Adipose tissue (tissue), 3 donors: ENCODE results near the gene RGS10. TPM values are rescaled to one million over a fixed set of nuclear protein-coding genes. Genes with fewer than 3 reads are reported as not detected.
"Not testable (repeated sequence)": the region's sequence is repeated elsewhere in the genome, so short reads cannot be mapped to it uniquely, and the experiment has no call there.

Experiments used
- H3K27ac ChIP-seq: one replicate; pipeline ENCODE4 v1.5.1; 2013; ENCODE audit warnings: low read depth, low read length
- WGBS, 3 donors: extraction: QIAGEN DNeasy Blood & Tissue Kit; methylation state at CpG; one replicate each; pipeline ENCODE4 v1.1.7; 2013; 5-methylcytosine and 5-hydroxymethylcytosine counted together
- polyA plus RNA-seq, 3 donors: library from polyadenylated mRNA; stranded (reverse); fragments of 200-250 nt; gene quantifications; one replicate each; pipeline ENCODE4 v1.2.3, GENCODE V29; 2013
- donor health status: healthy with polysubstance abuse.
- donor health status: Bipolar disorder and iron deficiency.
- donor health status: healthy.

Gene RGS10
- polyA plus RNA-seq, 3 donors = 3.7 to 34.5 (median 11.7) TPM

DNA sequence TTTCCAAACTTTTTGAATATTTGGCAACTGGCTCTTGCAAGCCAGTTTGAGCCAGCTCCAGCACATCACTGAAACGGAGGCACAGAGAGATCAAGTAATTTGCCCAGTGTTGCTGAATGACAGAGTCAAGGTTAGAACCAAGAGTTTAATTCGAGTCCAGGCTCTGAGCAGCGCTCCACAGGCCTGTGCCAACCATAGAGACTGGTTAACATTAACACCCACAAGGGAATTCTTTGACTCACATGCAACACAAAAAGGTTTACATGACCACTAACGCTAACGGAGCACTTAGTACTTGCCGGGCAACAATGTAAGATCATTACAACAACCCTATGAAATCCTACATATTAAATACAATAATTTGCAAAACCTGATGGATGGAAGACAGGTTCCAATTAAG is 1.5 kb downstream of the RGS10 start:
- WGBS, 3 donors = 61 to 67% (median 61%) methylated on average over 6 of the region's 6 CpGs
- H3K27ac ChIP-seq = no peak overlapping the region

DNA sequence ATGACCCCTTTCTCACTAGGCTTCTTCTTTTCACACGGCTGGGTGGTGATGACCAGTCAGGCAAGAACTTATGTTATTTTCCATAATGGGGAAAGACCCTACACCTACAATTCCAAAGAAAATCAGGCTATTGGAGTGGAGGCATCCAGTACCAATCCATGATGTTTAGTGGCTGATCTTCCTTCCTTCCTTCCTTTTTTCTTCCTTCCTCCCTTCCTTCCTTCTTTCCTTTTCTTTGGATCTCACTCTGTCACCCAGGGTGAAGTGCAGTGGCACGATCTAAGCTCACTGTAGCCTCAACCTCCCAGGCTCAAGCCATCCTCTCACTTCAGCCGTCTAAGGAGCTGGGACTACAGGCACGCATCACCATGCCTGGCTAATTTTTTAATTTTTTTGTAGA is 2.5 kb downstream of the RGS10 start:
- no peak overlapping the region for H3K27ac ChIP-seq
- WGBS, 3 donors = 88 to 95% (median 94%) methylated on average over 4 of the region's 4 CpGs

DNA sequence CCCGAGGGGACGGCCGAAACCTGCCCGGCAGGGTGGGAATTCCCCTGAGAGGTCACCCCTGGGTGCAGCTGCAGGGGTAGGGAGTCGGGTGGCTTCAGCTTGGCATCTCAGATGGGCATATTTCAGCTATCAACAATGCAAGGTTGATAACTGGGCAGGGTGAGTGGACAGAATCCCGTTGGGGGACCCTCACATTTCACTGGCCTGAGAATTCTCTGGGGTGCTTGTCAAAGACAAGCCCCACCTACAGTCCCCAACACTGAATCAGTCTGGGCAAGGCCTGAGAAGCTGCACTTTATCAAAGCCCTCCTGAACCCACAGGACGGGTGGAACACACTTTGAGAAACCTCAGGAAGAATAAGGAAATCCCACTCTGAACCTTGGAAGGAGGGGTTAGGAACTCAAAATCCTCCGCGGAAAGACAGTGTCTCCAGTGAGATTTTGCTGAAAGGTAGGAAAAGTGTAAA is 3.1 kb downstream of the RGS10 start:
- 73 to 85% (median 81%) methylated on average over 9 of the region's 9 CpGs for WGBS, 3 donors
- H3K27ac ChIP-seq = no peak overlapping the region

DNA sequence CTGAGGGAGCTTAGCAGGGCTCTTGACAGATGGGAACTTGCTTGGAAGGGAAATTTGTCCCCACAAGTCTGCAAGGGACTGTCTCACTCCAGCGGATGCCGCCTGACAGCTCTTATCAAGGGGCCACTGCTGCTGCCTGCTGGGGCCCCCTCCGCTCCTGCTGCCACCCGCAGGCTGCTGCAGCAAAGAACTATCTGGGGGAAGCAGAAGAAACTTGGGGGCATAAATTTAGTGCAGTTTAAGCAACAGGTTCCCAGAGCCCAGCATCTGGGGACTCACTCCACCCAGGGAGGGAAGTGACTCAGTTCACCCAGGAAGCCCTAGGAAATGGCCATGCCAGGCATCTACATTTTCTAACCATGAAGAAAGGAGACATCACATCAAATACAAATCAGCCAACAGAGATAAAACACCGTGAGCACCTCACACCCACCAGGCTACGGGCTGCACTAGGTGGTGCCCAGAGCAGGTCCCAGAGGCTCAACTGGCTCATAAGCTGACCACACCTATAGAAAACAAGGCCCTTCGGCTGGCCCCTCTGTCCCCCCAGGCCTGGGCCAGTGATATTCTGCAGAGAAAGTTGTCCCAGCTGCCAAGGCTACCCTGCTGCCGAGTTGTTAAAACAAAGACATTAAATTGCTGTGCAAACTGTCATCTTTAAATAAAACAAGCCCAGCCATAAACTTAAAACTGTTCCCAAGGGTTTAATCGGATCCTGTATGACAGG is 3.7 kb downstream of the RGS10 start:
- 64 to 69% (median 65%) methylated on average over 9 of the region's 9 CpGs for WGBS, 3 donors
- no peak overlapping the region for H3K27ac ChIP-seq

DNA sequence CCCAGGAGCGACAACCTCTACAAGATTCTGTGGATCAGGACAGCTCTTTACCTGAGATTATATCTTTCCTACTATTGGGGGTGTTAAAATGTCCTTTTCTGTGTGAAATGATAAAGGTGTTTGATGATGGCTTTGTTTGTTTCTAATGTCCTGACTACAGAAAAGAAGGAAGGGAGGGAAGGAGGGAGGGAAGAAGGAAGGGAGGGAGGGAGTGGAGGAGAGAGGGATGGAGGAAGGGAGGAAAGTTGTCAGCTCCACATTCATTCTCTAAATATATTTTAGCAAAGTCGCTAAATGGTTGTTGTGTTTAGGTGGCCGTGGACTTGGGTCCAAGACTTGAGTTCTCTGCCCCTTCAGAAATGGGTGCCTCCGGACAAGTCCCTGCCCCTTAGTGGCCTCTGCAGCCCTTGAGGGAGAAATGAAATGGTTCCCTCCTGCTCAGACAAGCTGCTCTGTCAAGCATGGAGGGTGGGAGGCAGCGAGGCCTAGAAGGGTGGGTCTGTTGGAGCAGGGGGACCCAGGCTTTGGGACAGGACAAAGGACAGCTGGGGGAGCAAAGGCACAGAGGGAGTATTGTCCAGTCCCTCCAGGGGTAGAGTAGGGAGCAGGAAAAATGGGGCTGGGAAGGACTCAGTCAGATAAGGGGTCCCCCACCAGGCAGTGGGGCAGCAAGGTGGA is 4.4 kb downstream of the RGS10 start:
- 76 to 86% (median 81%) methylated on average over 5 of the region's 5 CpGs for WGBS, 3 donors
- no peak overlapping the region for H3K27ac ChIP-seq

DNA sequence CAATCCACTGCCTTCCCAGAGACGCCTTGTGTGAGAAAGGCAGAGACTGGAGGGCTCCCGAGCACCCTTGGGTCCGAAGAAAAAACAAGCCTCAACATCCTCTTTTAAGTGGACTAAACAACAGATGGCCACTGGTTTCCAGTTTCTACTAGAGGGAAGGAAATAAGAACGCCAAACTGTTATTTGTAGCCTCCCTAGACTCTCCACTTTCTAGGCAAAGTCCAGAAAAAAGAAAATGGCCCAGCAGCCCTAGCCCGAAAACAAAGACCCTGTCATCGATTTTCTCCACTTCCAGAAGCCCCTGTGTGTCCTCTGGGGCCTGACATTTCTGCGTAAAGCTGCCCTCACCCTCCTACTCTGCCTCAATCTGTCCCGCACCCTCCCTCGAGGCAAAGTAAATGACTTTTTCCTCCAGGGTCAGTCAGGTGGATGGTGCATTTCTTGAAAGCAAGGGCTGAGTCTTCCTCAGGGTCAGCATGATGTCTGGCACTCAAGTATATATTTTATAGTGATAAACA is 6.0 kb downstream of the RGS10 start:
- 72% methylated on average over 9 of the region's 9 CpGs for WGBS, 3 donors
- H3K27ac ChIP-seq = no peak overlapping the region

DNA sequence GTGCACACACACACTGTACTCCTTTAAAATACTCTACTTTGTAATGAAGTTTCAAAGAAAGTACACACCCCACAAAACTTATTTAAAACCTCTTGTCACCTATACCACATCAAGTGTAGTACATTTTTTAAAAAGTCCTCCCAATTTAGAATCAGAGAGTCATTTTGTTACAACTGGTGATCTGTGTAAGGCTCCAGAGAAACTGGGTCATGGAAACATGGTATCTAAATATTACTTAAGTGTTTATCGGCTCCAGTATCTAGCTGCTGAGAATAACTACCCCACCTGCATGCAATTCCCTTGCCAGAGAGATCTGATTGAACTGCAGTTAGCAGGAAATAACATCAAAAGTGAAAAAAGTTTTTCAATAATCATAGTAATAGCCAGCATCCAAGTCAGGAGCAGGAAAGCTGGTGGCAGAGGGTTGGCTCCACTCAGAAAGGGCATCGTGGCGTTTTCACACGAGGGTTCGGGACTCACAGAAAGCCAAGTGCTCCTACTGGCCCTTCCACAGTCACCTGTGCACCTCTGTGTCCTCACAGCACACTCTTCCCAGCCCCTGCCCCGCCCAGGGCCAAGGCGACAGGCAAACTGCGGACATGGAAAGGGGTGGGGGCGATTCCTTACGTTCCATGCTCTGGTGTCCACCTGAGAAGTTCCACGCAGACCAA is 6.5 kb downstream of the RGS10 start:
- WGBS, 3 donors = 67 to 92% (median 83%) methylated on average over 11 of the region's 11 CpGs
- H3K27ac ChIP-seq = no peak overlapping the region

DNA sequence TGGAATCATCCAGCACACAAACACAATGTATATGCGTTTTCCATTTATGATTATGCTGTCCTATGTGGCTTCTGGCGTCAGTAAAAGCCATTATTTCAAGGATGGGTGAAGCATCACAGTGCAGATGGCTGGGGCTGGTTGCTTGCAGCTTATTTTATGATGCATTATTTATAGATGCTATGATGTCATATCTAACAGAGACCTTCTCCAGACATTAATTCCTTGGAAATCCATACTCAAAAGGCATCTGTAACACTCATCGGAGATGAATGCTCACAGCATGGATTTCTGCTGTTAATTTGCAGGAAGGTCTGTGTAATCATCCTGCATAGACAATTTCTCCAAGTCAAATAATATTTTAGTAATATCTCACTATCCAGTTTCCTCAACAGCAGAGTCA is 7.2 kb downstream of the RGS10 start:
- no peak overlapping the region for H3K27ac ChIP-seq
- WGBS, 3 donors = 76 to 81% (median 76%) methylated on average over 3 of the region's 3 CpGs

DNA sequence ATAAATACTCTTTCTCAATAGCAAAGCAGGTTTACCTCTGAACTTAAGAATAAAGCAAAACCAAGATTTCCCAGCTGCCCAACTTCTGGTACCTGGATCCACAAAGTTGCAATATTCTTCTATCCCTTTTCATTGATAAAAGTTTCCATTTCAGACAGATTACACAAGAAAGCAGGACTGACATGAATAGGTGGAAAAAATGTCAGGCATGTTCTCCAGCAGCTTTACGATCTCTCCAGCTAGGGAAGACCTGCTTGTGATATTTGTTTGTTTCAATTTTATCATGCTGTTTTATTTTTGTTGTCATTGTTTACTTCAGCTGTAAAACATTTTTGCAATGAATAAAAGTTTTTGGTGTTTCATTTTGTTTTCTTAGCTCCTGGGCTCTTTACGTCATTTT is 9.0 kb downstream of the RGS10 start:
- WGBS, 3 donors = 94 to 95% (median 95%) methylated on average over 2 of the region's 2 CpGs

DNA sequence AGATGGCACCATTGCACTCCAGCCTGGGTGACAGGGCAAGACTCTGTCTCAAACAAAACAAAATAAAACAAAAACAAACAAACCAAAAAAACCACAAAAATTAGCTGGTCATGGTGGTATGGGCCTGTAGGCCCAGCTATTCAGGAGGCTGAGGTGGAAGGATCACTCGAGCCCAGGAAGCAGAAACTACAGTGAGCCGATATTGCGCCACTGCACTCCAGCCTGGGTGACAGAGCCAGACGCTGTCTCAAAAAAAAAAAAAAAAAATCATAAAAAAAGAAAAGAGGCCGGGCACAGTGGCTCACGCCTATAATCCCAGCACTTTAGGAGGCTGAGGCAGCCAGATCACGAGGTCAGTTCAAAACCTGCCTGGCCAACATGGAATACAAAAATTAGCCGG is 9.7 kb downstream of the RGS10 start:
- not testable (repeated sequence) for H3K27ac ChIP-seq
- WGBS, 3 donors = 81 to 94% (median 81%) methylated on average over 8 of the region's 8 CpGs

More for the DNA sequence above, 9.0 kb downstream of the RGS10 start:
- H3K27ac ChIP-seq = no peak overlapping the region

DNA sequence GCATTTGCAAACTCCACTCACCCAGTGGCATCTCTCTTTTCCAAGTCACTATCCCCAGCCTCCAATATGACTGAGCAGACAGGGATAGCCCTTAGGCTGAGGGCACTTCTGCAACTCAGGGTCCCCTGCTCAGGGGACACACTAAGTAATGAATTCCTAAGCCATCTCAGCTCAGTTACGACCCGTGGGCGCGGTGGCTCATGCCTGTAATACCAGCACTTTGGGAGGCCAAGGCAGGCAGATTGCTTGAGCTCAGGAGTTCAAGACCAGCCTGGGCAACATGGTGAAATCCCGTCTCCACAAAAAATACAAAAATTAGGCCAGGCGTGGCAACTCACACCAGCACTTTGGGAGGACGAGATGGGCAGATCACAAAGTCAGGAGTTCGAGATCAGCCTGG is 10.3 kb downstream of the RGS10 start:
- H3K27ac ChIP-seq = not testable (repeated sequence)
- 86 to 97% (median 90%) methylated on average over 8 of the region's 8 CpGs for WGBS, 3 donors

DNA sequence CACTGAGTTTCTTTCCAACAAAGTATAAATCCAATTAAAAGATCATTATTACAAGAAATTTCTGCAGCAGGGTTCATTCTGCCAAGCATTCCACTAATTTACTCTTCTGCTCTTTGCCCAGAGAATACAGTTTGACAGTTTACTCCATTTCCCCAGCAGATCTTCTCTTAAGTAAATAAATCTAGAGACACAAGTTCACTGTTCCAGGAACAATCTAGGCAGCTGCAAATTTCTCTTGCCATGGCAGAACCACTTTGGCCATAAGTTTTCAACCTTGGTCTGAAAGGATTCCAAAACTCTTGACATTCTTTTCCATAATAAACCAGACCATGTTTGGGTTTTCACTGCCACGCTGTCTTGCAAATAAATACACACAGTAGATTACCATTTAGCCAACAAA is 11.5 kb downstream of the RGS10 start:
- no peak overlapping the region for H3K27ac ChIP-seq
- 29 to 82% (median 75%) methylated on average over 1 of the region's 1 CpG for WGBS, 3 donors

DNA sequence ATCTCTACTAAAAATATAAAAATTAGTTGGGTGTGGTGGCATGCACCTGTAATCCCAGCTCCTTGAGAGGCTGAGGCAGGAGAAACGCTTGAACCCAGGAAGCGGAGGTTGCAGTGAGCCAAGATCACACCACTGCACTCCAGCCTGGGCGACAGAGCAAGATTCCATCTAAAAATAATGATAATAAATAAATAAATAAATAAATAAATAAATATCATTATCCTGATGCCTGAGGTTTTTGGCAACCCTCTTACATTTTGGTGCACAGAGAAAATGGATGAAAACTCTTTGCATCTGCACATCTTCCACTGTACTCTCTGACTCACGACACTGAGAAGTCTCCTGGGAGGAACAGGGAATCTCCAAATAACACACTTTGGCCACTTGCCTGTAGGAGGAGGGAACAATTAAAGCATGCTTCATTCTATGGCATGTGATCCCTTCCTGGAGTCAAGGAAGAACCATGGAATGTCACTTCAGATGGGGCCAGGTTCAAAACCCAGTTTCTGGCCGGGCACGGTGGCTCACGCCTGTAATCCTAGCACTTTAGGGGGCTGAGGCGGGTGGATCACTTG is 13.8 kb downstream of the RGS10 start:
- H3K27ac ChIP-seq = not testable (repeated sequence)
- WGBS, 3 donors = 60 to 73% (median 65%) methylated on average over 8 of the region's 8 CpGs

DNA sequence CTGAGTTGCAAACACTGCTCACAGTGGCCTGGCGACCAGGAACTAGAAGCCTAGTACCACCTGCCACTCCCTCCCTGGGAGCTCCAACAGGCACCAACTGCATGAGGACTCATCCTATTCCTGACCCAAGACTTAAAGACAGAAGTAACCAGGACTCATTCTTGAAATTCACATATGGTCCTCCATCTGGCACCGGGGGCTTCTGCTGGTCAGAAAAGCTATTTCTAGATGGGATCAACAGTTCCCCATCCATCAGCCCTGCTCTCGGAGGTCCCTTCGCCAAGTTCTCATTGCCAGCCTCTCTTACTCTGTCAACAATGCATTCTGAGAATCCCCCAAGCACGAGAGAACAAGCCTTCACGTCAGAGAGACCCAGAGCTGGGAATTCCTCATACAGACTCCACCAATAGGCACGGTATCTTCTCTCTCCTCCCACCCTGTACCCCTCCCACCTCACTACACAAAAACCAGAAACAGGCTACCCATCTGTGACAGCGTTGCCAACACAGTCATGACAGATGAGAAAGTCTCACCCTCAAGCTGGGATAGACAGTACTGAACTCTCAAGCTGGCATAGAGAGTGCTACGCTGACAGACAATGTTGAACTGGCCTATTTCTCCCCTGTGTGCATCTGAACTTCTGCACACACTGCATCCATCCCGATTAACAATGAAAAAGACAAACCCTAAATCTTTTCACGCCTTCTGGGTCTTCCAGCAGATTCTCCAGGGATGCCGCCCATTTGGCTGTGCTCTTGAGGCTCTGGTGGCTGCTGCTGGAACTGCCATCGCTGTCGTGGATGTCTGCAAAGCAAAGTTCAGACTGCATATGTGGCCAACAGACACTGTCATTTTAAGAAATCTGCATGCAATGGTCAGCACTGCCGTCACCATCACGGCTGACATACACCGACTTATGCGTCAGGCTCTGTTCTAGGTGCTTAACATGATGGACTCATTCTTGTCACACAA is 15.6 kb downstream of the RGS10 start:
- no peak overlapping the region for H3K27ac ChIP-seq
- WGBS, 3 donors = 62 to 79% (median 75%) methylated on average over 18 of the region's 18 CpGs

DNA sequence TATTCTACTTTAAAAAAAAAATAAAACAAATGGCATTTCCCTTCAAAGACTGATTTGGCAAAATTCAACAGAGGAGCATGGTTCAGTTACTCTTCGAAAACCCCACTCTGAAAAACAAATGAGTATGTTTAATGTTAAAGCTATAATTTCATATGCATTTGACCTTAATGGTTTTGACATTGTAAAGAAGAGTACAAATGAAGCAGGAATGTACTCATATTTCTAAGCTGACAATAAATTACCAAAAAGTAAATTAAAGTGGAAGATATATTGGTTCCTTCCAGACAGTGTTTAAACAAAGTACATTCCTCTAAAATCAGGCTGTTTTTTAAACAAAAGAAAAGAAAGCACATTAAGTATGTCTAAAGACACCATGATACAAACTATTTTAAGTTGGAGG is 16.4 kb downstream of the RGS10 start:
- WGBS, 3 donors = 83 to 90% (median 89%) methylated on average over 1 of the region's 1 CpG
- no peak overlapping the region for H3K27ac ChIP-seq

DNA sequence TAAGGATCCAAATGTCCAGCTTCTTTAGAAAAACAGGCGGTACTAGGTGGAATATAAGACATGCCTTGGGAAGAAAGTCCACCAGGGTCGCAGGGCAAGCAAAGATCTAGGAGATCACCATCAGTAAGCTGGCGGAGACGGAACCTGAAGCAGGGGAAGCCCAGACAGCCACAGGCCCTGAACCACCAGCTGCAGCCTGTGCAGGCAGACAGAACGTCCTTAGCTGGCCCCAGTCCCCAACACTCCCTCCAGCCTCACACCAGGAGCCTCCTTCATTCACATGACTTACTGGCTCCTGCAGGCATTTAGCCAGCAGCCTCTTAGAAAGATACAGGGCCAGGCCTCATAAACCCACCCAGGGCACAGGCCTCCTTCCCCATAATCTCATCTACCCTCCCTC is 17.4 kb downstream of the RGS10 start:
- 86 to 95% (median 94%) methylated on average over 5 of the region's 5 CpGs for WGBS, 3 donors
- H3K27ac ChIP-seq = no peak overlapping the region

DNA sequence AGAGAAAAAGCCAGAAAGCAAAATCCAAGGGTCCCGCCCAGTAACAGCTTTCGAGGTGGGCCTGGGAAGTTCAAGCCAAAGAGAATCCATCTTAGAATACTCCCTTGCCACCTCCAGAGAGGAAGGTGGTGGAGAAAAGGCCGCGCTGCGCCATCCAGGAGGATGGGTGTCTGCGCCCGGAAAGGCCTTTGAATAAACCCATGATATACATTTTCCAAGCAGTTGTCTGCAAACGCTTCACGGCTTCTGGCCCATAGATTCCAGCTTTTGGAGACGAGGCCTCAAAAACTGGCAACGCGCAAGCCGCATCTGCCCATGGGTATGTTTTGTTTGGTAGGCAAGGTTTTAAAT is 17.8 kb downstream of the RGS10 start:
- WGBS, 3 donors = 90 to 95% (median 94%) methylated on average over 13 of the region's 13 CpGs
- no peak overlapping the region for H3K27ac ChIP-seq
